M059J (cell line): Measurements from ENCODE around the gene MLN. TPM values are rescaled to one million over a fixed set of nuclear protein-coding genes. Genes with fewer than 3 reads are reported as not detected.
"Not testable (repeated sequence)": the region's sequence is repeated elsewhere in the genome, so short reads cannot be mapped to it uniquely, and the experiment has no call there.

Experiments used
- DNase-seq: peaks from one replicate; pipeline ENCODE4 v3.0.0-alpha.2; 2012; ENCODE audit warnings: low read depth
- total RNA-seq: library from RNA; depleted of rRNA; stranded (reverse); fragments of >200 nt; shearing (Covaris generic); gene quantifications from 2 replicates; pipeline ENCODE4 v1.2.3, GENCODE V29; 2014

The MLN gene
- total RNA-seq, 1 experiment from 2014 or later, result not detected

DNA sequence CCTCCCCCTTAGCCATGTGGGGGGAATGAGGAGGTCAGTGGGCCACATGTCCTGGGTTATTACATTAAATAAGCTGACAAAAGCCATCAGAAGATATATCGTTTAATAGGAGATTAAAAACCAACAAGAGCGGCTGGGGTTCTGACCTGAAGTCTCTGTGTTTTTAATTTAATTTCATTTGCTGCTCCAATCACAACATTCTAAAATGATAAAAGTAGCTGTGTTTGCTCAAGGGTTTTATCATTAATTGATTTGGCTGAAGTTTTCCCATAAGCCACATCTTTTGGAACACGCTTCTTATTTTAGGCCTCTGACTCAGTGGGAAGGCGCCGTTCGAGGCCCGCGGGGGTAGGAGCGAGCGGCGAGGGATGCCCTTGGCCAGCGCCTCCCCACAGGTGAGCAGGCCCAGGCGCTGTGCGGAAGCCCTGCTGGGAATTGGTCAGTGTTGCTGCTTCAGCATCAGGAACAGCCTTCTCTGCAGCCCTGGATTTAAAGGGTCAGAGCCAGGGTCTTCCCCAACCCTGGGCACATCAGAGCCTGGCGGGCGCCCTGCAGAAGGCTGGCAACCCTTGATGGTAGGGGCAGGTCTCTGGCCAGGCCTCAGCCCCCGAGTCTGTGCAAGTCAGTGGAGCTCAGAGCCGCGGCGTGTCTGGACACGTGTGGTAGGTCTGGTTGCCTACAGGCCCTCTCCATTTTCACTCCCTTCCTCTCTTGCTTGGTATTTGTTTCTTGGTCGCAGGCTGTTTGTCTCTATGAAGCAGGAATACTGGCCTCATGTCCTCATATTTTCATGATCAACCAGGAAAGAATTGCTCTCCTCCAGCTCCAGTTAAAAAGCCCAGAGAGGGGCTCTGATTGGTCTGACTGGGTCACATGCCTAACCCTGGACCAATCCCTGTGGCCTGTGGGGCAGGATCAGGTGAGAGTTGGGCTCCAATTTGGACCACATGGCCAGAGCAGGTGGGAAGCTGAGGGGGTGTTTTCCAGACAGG lies 30.9 kb upstream of the MLN start:
- DNase-seq, result no peak

DNA sequence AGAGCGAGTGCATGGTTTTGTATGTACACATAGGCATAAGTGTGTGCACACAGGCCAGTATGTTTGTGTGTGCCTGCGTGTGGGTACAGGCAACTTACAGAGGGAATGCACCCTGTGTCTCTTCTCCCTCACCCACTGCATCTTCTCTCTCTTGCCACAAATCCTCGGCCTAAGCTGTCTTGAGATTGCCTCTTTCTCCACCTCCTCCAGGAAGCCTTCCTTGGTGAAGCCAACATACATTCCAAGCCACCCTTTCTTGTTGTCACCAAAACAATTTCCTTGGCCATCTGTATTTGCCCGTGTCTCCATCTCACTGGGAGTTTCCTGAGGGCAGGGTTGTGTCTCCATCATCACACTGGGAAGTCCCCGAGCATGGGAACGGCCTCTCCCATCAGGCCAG lies 29.8 kb upstream of the MLN start:
- DNase-seq, result no peak

- DNase-seq, result not testable (repeated sequence)
Observed at GRCh38 chr6:33832831-33833230, 29.0 kb upstream of the MLN start.

DNA sequence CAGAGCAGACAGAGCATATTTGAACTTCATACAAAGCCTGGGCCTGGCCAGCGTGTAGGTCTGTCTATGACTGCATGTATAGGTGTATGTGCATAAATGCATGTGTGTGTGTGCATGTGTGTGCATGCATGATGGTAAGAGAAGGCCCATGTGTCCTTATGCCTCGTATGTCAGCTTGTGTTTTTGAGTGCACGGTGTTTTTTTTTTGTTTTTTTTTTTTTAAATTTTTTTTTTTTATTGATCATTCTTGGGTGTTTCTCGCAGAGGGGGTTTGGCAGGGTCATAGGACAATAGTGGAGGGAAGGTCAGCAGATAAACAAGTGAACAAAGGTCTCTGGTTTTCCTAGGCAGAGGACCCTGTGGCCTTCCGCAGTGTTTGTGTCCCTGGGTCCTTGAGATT lies 27.9 kb upstream of the MLN start:
- DNase-seq, result not testable (repeated sequence)

- no peak for DNase-seq
Observed at GRCh38 chr6:33830635-33831240, 26.9 kb upstream of the MLN start.

GRCh38 chr6:33828764-33829731 lies 25.2 kb upstream of the MLN start:
- DNase-seq, result no peak

DNA sequence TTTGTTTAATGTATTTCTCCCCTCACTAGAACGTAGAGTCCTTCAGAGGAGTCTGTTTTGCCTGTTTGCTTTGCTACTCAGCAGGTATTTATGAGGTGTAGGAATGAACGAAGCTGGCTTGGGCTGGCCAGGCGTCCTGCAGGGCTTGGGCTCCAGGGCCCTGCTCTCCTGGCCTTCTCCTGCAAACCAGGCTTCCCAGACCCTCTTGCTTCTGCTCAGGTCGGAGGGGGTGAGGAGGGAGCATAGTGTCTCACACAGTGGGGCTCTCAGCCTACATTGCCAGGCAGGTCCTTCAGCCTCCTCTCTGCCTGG lies 24.6 kb upstream of the MLN start:
- DNase-seq, result no peak

GRCh38 chr6:33827546-33828451 lies 24.0 kb upstream of the MLN start:
- peak; percentile 42 for DNase-seq

GRCh38 chr6:33826537-33826936 lies 22.7 kb upstream of the MLN start:
- no peak for DNase-seq

DNA sequence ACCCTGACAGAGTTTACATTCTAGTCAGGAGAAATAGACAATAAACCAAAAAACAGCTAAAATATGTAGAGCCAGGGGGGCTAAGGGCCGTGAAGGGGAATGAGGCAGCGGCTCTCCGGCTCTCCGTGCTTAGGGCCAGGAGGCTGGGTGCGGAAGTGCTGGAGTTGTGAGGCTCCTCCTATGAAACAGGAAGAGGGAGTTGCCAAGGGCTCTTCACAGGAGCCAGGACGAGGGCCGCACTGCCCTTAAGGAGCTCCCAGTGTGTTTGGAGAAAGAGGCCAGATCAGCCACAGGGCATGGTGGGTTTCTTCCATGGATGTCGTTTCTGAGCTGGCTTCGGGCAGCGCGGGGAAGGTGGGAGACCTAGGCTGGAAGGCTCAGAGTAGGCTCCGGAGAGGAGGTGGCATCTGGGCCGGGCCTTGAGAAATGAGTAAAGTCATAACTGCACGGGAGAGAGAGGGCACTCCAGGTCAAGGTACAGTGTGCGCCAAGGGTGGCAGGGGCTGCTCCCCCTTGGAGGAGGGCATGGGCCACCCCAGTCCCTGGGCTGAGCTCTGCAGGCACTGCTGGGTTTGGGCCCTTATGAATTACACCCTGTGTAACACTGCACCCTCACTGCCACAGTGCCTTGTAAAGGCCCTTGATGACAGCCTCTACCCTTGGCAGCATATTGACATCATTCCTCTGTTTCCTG lies 20.8 kb upstream of the MLN start:
- peak; percentile 32 for DNase-seq

GRCh38 chr6:33823806-33824205 lies 20.0 kb upstream of the MLN start:
- DNase-seq, result no peak

DNA sequence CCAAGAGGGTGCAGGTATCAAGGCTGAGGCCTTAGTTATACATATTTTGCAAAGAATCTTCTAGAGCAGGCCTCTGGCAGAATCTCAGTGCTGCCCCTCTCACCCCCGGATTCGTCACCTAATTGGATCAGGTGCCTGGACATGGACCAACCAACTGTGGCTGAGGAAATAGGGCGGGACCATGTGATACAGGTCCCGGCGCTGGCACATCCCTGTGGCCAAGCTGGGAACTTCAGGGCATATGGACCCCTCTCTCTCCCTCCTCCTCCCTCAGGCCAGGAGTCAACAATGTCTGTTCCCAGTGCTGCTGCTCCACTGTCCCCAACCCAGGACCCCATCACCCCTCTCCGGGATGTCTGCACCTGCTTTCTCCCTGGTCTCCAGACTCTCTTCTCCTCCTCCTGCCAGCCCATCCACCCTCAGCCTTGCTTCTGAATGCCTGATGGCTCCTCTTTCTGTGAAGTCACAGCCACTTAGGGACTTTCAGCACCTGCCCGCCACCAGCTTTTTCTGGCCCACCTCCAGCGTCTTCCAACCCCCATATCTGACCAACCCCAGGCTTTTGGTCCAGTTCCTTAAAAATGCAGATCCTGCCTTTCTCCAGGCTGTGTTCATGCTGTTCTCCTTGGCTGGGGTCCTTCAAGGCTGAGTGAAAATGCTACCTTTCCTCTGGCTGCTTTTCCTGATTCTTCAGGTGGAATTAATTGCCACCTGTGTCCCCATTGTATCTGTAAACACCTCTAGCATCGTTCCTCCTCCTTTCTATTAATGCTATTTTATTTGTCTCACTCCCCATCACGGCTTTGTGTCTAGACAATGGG lies 19.0 kb upstream of the MLN start:
- peak; percentile 45 for DNase-seq

- no peak for DNase-seq
Observed at GRCh38 chr6:33820784-33821520, 17.1 kb upstream of the MLN start.

- DNase-seq, result no peak
Observed at GRCh38 chr6:33820243-33820642, 16.4 kb upstream of the MLN start.

- DNase-seq, result no peak
Observed at GRCh38 chr6:33819021-33819420, 15.2 kb upstream of the MLN start.

DNA sequence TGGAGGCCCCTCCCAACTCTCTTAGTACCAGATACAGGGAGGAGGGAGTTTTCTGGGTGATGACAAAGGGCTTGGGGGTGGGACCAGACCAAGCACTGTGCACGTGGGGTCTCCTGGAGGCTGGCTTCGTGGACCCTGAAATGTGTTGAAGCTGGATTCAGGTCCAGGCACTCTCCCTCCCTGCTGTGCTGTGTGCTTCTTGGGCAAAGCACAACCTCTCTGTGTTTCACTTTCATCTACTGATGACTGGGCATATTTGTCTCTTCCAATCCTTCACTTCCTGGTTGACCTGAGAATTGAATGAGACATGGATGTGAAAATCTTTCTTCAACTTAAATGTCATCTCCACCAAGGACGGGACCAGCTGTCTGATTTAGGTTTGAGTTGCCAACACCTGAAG lies 14.5 kb upstream of the MLN start:
- DNase-seq, result no peak

- no peak for DNase-seq
Observed at GRCh38 chr6:33817489-33817888, 13.7 kb upstream of the MLN start.

DNA sequence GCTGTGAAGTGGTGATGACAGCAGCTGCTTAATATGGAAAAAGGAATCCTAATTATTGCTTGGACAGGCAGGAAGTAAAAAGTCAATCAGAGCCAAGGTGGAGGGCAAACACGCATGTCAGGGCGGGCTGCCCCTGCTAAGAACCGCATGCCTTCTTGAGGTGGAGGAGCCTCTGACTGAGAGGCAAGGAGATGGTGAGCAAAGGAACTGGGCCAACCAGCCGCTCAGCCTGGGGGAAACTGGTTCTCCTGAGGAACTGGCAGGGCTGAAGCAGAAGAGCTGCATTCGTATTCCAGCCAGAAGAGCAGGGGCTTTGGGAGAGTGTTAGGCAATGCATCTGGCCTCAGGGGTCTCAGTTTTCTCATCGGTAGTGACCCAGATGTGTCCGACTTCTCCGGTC lies 13.1 kb upstream of the MLN start:
- DNase-seq, result no peak

- DNase-seq, result peak; percentile 45
Observed at GRCh38 chr6:33815854-33816253, 12.1 kb upstream of the MLN start.
